Hepatocyte (in vitro differentiated cells): Measurements from ENCODE around the gene AIFM3. TPM values are rescaled to one million over a fixed set of nuclear protein-coding genes. Genes with fewer than 3 reads are reported as not detected.

Source experiments
- DNase-seq: peaks from one replicate; pipeline ENCODE4 v3.0.0-alpha.2; 2016; ENCODE audit warnings: low spot score
- H2AFZ ChIP-seq: fragments of 200-600 bp; sonication (generic); 2 replicates; pipeline ENCODE4 v1.6.0; 2016; ENCODE audit warnings: antibody characterized with exemption, mild to moderate bottlenecking
- H3K27ac ChIP-seq: fragments of 200-600 bp; sonication (generic); 2 replicates; pipeline ENCODE4 v1.5.1; 2016; ENCODE audit warnings: mild to moderate bottlenecking
- H3K27me3 ChIP-seq: fragments of 200-600 bp; sonication (generic); 2 replicates; pipeline ENCODE4 v1.6.1; 2016
- H3K36me3 ChIP-seq: fragments of 200-600 bp; sonication (generic); replicated peaks from 2 replicates; pipeline ENCODE4 v1.5.1; 2016; ENCODE audit warnings: low read depth; ENCODE audit not compliant: insufficient read depth
- H3K4me1 ChIP-seq: fragments of 200-600 bp; sonication (generic); 2 replicates; pipeline ENCODE4 v1.5.1; 2016; ENCODE audit warnings: mild to moderate bottlenecking, moderate library complexity; ENCODE audit not compliant: insufficient read depth
- H3K4me2 ChIP-seq: fragments of 200-600 bp; sonication (generic); 2 replicates; pipeline ENCODE4 v1.6.0; 2016
- H3K4me3 ChIP-seq: fragments of 200-600 bp; sonication (generic); 2 replicates; pipeline ENCODE4 v1.5.1; 2016; ENCODE audit warnings: mild to moderate bottlenecking
- H3K79me2 ChIP-seq: fragments of 200-600 bp; sonication (generic); 2 replicates; pipeline ENCODE4 v1.6.0; 2017; ENCODE audit warnings: mild to moderate bottlenecking
- H3K9me2 ChIP-seq: fragments of 200-600 bp; sonication (generic); replicated peaks from 2 replicates; pipeline ENCODE4 v1.6.0; 2017; ENCODE audit warnings: mild to moderate bottlenecking; ENCODE audit not compliant: insufficient read depth
- H3K9me3 ChIP-seq: fragments of 200-600 bp; sonication (generic); 2 replicates; pipeline ENCODE4 v1.5.1; 2016; ENCODE audit warnings: low read depth, mild to moderate bottlenecking
- H4K20me1 ChIP-seq: fragments of 200-600 bp; sonication (generic); 2 replicates; pipeline ENCODE4 v1.6.0; 2016; ENCODE audit warnings: mild to moderate bottlenecking; ENCODE audit not compliant: insufficient read depth, poor library complexity, severe bottlenecking
- EZH2 ChIP-seq: fragments of 200-600 bp; sonication (generic); IDR thresholded peaks from 2 replicates; pipeline ENCODE4 v1.6.1; 2016; ENCODE audit warnings: antibody characterized with exemption, mild to moderate bottlenecking, borderline replicate concordance
- EZH2phosphoT487 ChIP-seq: fragments of 200-600 bp; sonication (generic); IDR thresholded peaks from one replicate; pipeline ENCODE4 v1.6.1; 2018; ENCODE audit warnings: antibody characterized with exemption, mild to moderate bottlenecking, low read depth, moderate library complexity; ENCODE audit not compliant: unreplicated experiment, severe bottlenecking
- WGBS: methylation state at CpG from one replicate; pipeline ENCODE4 v1.1.6; 2016; ENCODE audit warnings: low lambda C conversion rate; ENCODE audit errors: missing lambda C conversion rate; 5-methylcytosine and 5-hydroxymethylcytosine counted together
- polyA plus RNA-seq: library from polyadenylated mRNA; unstranded; fragments of >200 nt; fragmentation: Nextera tagmentation; extraction: Ambion mirVana; gene quantifications from 2 replicates; pipeline ENCODE4 v1.2.1, GENCODE V29; 2016
- total RNA-seq: library from RNA; depleted of rRNA; stranded (reverse); fragments of >200 nt; gene quantifications from 2 replicates; pipeline ENCODE4 v1.2.3, GENCODE V29; 2014
- TF ChIP-seq, protein P1 (sequence below): fragments of 200-600 bp; sonication (generic); IDR thresholded peaks from 2 replicates; pipeline ENCODE4 v1.5.1; 2016; ENCODE audit warnings: antibody characterized with exemption, mild to moderate bottlenecking; ENCODE audit not compliant: poor library complexity

Gene AIFM3
- total and polyA plus RNA-seq, 2 experiments from 2014 or later: 1.7 to 3.1 TPM

DNA sequence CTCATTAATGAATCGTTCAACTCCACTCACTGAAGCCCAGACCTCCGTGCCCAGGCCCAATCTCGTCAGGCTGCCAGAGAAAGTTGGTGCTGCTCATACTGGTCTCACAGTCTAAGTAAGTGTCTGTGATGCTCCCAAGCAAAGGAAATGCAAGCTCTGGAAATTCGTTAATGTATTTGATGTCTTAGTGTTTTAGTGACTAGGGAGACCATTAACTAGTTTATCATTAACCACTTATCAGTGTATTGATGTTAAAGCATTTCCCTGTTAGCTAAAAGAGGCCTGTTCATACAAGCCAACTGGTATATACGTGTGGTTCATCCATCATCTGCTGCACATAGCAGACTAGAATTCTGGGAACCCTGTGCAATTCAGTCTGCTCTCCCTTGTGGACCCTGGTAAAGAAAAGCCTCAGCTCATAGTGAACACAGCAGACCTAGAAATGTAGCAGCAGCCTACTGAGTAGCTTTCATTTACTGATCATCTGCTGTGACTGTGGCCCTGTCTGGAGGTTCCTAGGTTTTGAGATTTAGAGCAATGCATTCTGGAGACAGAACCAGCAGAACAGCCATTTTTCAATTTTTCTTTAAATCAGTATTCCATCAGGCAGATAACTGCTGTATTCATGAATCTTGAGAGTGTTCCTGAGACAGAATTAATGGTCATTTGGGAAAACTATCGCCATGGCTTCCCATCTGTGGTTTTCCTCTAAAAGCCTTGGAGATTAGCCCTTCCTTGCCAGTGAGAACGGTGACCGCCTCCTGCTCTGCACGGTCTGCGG, 15.7 kb upstream of the AIFM3 start:
- H4K20me1 ChIP-seq: peaks cover 38% of the 10 kb centered on the region

DNA sequence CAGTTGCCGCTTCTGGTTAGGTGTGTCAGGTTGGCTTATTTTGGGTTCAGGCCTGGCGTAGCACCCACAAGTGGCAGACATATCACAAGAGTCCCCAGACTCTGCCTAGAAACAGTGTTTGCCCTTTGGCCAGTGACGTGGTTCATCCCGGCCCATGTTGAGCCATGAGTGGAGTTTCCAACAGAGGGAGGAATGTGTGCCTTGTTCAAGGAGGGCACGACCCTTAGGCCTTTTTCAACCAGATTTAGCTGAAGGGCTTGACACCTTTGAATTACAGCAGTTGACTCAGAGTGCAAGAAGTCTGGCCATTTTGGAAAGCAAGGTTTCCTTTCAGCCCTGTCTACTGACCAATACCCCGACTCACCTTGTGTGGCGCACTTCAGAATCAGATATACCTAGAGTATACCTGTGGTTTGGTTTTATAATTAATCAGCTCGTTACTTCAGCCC, 15.1 kb upstream of the AIFM3 start:
- Histone ChIP-seq H3K4me3 (no peak overlapping the region), H3K4me1 (peaks cover 35% of the 10 kb centered on the region), H3K9me3 (no peaks in the 10 kb centered on the region), H3K27me3 (no peaks in the 10 kb centered on the region), H3K79me2 (peaks cover 68% of the 10 kb centered on the region), H3K36me3 (no peaks in the 10 kb centered on the region), H3K4me2 (peak overlapping the region; percentile 24), H4K20me1 (peaks cover 32% of the 10 kb centered on the region), H2AFZ (no peak overlapping the region), H3K9me2 (no peaks in the 10 kb centered on the region), H3K27ac (peak overlapping the region; percentile 89)
- TF ChIP-seq EZH2 (no peak), EZH2phosphoT487 (no peak)
- TF ChIP-seq, protein P1, sequence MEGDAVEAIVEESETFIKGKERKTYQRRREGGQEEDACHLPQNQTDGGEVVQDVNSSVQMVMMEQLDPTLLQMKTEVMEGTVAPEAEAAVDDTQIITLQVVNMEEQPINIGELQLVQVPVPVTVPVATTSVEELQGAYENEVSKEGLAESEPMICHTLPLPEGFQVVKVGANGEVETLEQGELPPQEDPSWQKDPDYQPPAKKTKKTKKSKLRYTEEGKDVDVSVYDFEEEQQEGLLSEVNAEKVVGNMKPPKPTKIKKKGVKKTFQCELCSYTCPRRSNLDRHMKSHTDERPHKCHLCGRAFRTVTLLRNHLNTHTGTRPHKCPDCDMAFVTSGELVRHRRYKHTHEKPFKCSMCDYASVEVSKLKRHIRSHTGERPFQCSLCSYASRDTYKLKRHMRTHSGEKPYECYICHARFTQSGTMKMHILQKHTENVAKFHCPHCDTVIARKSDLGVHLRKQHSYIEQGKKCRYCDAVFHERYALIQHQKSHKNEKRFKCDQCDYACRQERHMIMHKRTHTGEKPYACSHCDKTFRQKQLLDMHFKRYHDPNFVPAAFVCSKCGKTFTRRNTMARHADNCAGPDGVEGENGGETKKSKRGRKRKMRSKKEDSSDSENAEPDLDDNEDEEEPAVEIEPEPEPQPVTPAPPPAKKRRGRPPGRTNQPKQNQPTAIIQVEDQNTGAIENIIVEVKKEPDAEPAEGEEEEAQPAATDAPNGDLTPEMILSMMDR: no peak
- 68% methylated on average over 8 of the region's 8 CpGs for WGBS
- peak; percentile 61 for DNase-seq

More for the DNA sequence above, 15.7 kb upstream of the AIFM3 start:
- Histone ChIP-seq H3K4me2 (peak overlapping the region; percentile 49), H3K9me2 (no peaks in the 10 kb centered on the region), H3K79me2 (peaks cover 68% of the 10 kb centered on the region), H3K9me3 (no peaks in the 10 kb centered on the region), H3K27ac (peak overlapping the region; percentile 89), H3K4me3 (no peak overlapping the region), H3K27me3 (no peaks in the 10 kb centered on the region), H2AFZ (no peak overlapping the region), H3K4me1 (peaks cover 35% of the 10 kb centered on the region), H3K36me3 (no peaks in the 10 kb centered on the region)
- TF ChIP-seq EZH2phosphoT487 (no peak), EZH2 (no peak)
- TF ChIP-seq, protein P1: no peak
- WGBS: 74% methylated on average over 10 of the region's 10 CpGs
- no peak for DNase-seq

GRCh38 chr22:20952544-20953341, 14.3 kb upstream of the AIFM3 start:
- Histone ChIP-seq H3K4me1 (peaks cover 35% of the 10 kb centered on the region), H4K20me1 (peaks cover 26% of the 10 kb centered on the region), H3K9me3 (no peaks in the 10 kb centered on the region), H3K27ac (peak overlapping the region; percentile 89), H3K36me3 (no peaks in the 10 kb centered on the region), H3K4me2 (peak overlapping the region; percentile 47), H2AFZ (no peak overlapping the region), H3K4me3 (no peak overlapping the region), H3K9me2 (no peaks in the 10 kb centered on the region), H3K79me2 (peaks cover 64% of the 10 kb centered on the region), H3K27me3 (no peaks in the 10 kb centered on the region)
- DNase-seq: peak; percentile 60
- TF ChIP-seq EZH2 (no peak), EZH2phosphoT487 (no peak)
- TF ChIP-seq, protein P1: no peak
- WGBS: 75% methylated on average over 13 of the region's 13 CpGs
